Cerebellar nuclear complex (tissue), 1 donor: Measurements from ENCODE around the gene PCDHGA1.

Source experiments
- DNase-seq, 2 experiments: peaks; one replicate each; lab custom pipeline; 2025; lab: John Stamatoyannopoulos, UW

PCDHGA1 gene

DNA sequence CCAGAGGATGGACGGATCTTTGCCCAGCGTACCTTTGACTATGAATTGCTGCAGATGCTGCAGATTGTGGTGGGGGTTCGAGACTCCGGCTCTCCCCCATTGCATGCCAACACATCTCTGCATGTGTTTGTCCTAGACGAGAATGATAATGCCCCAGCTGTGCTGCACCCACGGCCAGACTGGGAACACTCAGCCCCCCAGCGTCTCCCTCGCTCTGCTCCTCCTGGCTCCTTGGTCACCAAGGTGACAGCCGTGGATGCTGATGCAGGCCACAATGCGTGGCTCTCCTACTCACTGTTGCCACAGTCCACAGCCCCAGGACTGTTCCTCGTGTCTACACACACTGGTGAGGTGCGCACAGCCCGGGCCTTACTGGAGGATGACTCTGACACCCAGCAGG is 160.5 kb downstream of the PCDHGA1 start:
- DNase-seq: no peak

- no peak for DNase-seq
Observed at GRCh38 chr5:141491323-141492167, 161.2 kb downstream of the PCDHGA1 start.

- no peak for DNase-seq
Observed at GRCh38 chr5:141492168-141492885, 162.0 kb downstream of the PCDHGA1 start.

DNA sequence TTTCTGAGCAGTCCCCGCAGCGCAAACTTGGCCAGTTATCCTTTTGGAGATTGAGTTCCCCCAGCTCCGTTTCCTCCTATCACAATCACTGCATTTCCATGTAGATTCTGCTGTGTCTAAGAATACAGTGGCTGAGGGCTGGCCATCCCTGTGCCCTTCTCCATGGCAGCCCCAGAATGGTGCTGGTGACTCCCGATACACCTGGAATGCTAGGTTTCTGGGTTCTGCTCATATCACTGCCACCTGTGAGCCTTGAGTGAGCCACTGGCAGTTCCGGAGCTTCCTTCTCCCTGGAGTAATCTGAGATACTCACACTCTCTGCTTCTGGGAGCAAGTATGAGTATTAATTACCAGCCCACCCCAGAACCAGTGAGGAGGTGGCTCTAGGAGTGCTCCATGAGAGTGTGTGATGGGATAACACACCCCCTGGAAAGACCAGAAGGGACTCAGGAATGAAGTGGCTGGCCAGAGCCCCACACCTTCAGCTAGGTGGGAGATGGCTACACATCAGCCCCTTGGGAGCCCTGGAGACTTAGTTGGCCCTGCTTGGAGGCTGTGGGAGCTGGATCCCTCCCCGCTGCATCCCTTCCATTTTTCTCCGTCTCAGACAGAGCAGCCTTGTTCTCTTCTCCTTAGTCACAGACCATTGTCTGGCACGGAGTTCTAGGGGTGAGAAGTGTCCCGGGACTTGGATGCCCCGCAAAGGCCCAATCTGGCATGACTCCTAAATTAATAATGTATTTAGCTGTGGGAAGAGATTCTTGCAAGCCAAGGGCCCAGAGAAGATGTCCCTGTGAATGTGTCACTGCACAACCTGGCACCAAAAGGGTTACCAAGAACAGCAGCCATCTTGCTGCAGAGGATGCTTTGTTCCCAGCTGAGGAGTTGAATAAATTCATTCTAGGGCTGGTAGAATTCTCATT is 163.4 kb downstream of the PCDHGA1 start:
- no peak for DNase-seq

GRCh38 chr5:141494761-141495452 is 164.6 kb downstream of the PCDHGA1 start:
- DNase-seq: no peak

- DNase-seq: no peak
Observed at GRCh38 chr5:141495453-141495811, 165.1 kb downstream of the PCDHGA1 start.

DNA sequence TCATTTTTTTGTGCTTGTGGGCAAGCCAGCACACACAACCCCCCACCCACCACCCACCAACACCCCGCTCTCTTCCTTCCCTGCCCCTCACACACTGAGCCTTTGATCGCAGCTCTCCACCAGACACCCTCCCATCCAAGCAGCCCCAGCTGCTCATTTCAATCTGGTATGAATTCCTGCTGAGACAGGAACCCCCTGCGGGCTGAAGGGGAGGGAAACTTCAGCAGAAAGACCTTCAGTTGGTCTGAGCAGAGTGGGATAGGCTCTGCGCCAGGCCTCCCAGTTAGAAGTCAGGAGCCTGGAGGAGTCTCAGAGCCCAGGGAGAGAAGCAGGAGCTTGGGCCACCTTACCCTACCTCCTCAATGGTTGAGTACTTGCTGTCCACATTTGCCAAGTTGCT is 165.7 kb downstream of the PCDHGA1 start:
- no peak for DNase-seq

- no peak for DNase-seq
Observed at GRCh38 chr5:141501761-141502160, 171.4 kb downstream of the PCDHGA1 start.

DNA sequence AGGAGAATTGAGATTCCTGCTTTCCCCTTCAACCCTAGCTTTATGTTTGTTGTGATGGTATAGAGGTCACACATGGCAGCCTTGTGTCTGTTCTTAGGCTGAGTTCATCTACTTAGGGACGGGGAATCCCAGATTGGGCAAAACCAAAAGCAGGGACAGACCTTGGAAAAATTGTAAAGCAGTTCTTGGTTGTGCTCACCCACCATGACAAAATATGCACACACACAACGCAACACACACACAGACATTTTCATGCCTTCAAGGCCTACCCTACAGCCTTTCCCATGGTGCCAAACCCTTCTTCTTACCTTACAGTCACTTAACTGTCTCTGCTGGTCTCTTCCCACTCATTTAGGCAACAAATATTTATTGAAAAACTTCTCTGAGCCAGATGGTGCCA is 173.4 kb downstream of the PCDHGA1 start:
- DNase-seq: no peak

DNA sequence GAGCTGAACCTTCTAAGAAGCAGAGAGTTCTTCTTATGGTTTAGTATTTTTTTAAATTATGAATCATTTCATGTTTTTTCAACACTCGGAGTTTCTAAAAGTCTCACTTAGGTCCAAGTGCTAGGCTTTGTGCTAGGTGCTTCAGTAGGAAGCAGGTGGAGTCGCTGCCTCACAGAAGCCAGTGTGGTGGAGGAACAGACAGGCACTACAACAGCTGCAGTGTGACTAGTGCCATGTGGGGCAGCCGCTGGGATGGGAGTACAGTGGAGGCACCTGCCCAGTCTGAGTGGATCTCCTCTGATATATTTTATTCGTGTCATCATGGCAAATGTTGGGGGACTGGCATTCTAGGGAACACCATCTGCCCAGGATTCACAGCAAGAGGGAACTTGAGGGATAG is 173.9 kb downstream of the PCDHGA1 start:
- no peak for DNase-seq

- no peak for DNase-seq
Observed at GRCh38 chr5:141506381-141507155, 176.3 kb downstream of the PCDHGA1 start.

DNA sequence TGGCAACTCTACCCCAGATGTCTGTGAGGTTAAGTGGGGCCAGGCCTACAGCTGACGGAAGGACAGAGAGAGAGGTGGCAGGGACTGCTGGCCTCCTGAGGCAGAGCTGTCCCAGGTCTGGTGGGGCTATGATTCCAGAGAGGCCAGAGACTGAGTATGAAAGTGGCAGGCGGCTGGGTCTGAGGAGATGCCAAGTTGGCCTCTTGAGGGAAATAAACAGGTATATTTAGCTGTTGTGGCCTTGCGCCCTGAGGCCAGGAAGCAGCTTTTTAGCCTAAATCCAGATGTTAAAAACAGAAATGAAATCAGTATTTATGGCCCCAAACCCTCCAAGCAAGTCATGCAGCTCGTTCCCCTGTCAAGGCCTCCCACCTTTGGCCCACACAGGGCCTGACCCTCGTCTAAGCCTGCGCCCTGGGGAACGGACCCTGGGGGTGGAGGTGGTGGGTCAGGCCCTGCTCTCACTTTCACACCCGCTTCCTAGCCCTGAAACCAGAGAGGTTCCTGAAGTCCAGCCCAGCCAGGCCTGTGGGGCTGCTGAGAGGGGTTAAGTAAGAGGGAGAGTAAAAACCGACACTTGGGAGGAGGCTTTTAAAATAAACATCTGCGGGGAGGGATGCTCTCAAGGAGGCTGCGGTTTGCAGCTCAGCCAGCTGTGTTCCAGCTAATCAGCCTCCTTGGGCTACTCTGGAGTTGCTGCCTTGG is 177.2 kb downstream of the PCDHGA1 start:
- DNase-seq: no peak

DNA sequence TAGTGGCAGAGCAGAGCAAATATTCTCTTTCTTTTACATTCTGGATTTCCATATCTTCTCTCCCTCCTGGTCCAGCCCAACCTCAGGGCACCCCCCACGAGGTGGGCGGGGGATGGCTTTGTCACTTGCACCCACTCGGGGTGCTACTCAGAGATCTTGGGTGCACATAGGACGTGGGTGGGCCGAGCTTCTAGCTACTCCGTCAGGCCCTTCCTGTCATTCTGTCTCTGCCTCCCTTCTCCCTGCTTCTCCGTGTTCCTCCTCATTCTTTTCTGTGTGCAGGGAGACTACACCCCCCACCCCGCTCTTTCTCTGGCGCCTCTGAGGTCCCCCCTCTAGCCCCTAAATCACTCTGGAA is 178.1 kb downstream of the PCDHGA1 start:
- DNase-seq: no peak

GRCh38 chr5:141508798-141509611 is 178.7 kb downstream of the PCDHGA1 start:
- DNase-seq: no peak

GRCh38 chr5:141510160-141510559 is 179.8 kb downstream of the PCDHGA1 start:
- no peak for DNase-seq

- DNase-seq: no peak
Observed at GRCh38 chr5:141510850-141511601, 180.7 kb downstream of the PCDHGA1 start.

- no peak for DNase-seq
Observed at GRCh38 chr5:141511771-141512325, 181.5 kb downstream of the PCDHGA1 start.

GRCh38 chr5:141512390-141512910 is 182.1 kb downstream of the PCDHGA1 start:
- DNase-seq: no peak
